Muscle layer of colon (tissue), 2 donors: ENCODE measurements around the gene CHCHD4.
"Not testable (repeated sequence)": the region's sequence is repeated elsewhere in the genome, so short reads cannot be mapped to it uniquely, and the experiment has no call there.

Experiments
- H3K27ac ChIP-seq: one replicate; pipeline ENCODE4 v1.7.0; 2013; ENCODE audit warnings: low read depth, mild to moderate bottlenecking, low read length, moderate library complexity
- H3K27me3 ChIP-seq, 2 donors: one replicate each; pipeline ENCODE4 v1.7.0; 2013; ENCODE audit warnings: low read length in 2 of 2, mild to moderate bottlenecking in 2 of 2; ENCODE audit not compliant: insufficient read depth in 2 of 2, control insufficient read depth in 1 of 2
- H3K36me3 ChIP-seq: one replicate; pipeline ENCODE4 v1.7.0; 2013; ENCODE audit warnings: mild to moderate bottlenecking, low read length; ENCODE audit not compliant: insufficient read depth
- H3K4me1 ChIP-seq: one replicate; pipeline ENCODE4 v1.7.0; 2013; ENCODE audit warnings: mild to moderate bottlenecking, low read length; ENCODE audit not compliant: insufficient read depth
- H3K4me3 ChIP-seq, 2 donors: one replicate each; pipeline ENCODE4 v1.7.0; 2013; ENCODE audit warnings: low read length in 2 of 2, low read depth in 1 of 2, mild to moderate bottlenecking in 1 of 2, moderate library complexity in 1 of 2
- H3K9ac ChIP-seq: one replicate; pipeline ENCODE4 v1.7.0; 2013; ENCODE audit warnings: low read length
- H3K9me3 ChIP-seq: one replicate; pipeline ENCODE4 v1.7.0; 2013; ENCODE audit warnings: mild to moderate bottlenecking, low read length
- donor health status: abdominal sarcoma.
- donor health status: Adenocarcinoma of cecum.

CHCHD4 gene

GRCh38 chr3:14117468-14118399, 6.9 kb downstream of the CHCHD4 start:
- no peak overlapping the region for H3K9ac ChIP-seq
- no peaks in the 10 kb centered on the region for H3K27me3 ChIP-seq
- no peaks in the 10 kb centered on the region for H3K9me3 ChIP-seq
- peaks cover under 1% of the 10 kb centered on the region for H3K4me1 ChIP-seq
- no peak overlapping the region for H3K4me3 ChIP-seq
- H3K27ac ChIP-seq = no peak overlapping the region
- peaks cover 50% of the 10 kb centered on the region for H3K36me3 ChIP-seq

GRCh38 chr3:14113965-14114635, 10.6 kb downstream of the CHCHD4 start:
- H3K9me3 ChIP-seq = no peaks in the 10 kb centered on the region
- H3K9ac ChIP-seq = no peak overlapping the region
- H3K27ac ChIP-seq = no peak overlapping the region
- H3K36me3 ChIP-seq = peaks cover 46% of the 10 kb centered on the region
- H3K4me3 ChIP-seq = no peak overlapping the region
- H3K4me1 ChIP-seq = no peaks in the 10 kb centered on the region
- H3K27me3 ChIP-seq = no peaks in the 10 kb centered on the region

- Histone ChIP-seq H3K4me1 (no peaks in the 10 kb centered on the region), H3K27me3 (no peaks in the 10 kb centered on the region), H3K36me3 (peaks cover 37% of the 10 kb centered on the region), H3K27ac (no peak overlapping the region), H3K9ac (no peak overlapping the region), H3K9me3 (no peaks in the 10 kb centered on the region), H3K4me3 (no peak overlapping the region)
These were observed 14.0 kb downstream of the CHCHD4 start for GRCh38 chr3:14110699-14111098.

GRCh38 chr3:14109821-14110220, 14.8 kb downstream of the CHCHD4 start:
- not testable (repeated sequence) for H3K9me3 ChIP-seq, H3K4me1 ChIP-seq, H3K27me3 ChIP-seq, H3K4me3 ChIP-seq, H3K9ac ChIP-seq, H3K27ac ChIP-seq
- H3K36me3 ChIP-seq = peaks cover 28% of the 10 kb centered on the region

GRCh38 chr3:14097616-14098391, 26.9 kb downstream of the CHCHD4 start:
- H3K36me3 ChIP-seq = no peaks in the 10 kb centered on the region
- H3K27me3 ChIP-seq = no peaks in the 10 kb centered on the region
- no peaks in the 10 kb centered on the region for H3K4me1 ChIP-seq
- H3K9ac ChIP-seq = no peak overlapping the region
- H3K4me3 ChIP-seq = no peak overlapping the region
- no peak overlapping the region for H3K27ac ChIP-seq
- no peaks in the 10 kb centered on the region for H3K9me3 ChIP-seq

GRCh38 chr3:14096742-14097141, 27.9 kb downstream of the CHCHD4 start:
- Histone ChIP-seq H3K4me3 (no peak overlapping the region), H3K9ac (no peak overlapping the region), H3K4me1 (no peaks in the 10 kb centered on the region), H3K27me3 (no peaks in the 10 kb centered on the region), H3K36me3 (no peaks in the 10 kb centered on the region), H3K9me3 (no peaks in the 10 kb centered on the region), H3K27ac (no peak overlapping the region)

- Histone ChIP-seq H3K36me3 (no peaks in the 10 kb centered on the region), H3K9me3 (no peaks in the 10 kb centered on the region), H3K4me1 (no peaks in the 10 kb centered on the region), H3K9ac (no peak overlapping the region), H3K27me3 (no peaks in the 10 kb centered on the region), H3K27ac (no peak overlapping the region), H3K4me3 (no peak overlapping the region)
These were observed 30.8 kb downstream of the CHCHD4 start for GRCh38 chr3:14093831-14094230.

- Histone ChIP-seq H3K36me3 (no peaks in the 10 kb centered on the region), H3K4me3 (no peak overlapping the region), H3K27me3 (no peaks in the 10 kb centered on the region)
These were observed 32.2 kb downstream of the CHCHD4 start for GRCh38 chr3:14092464-14092863.

GRCh38 chr3:14091959-14092358, 32.7 kb downstream of the CHCHD4 start:
- not testable (repeated sequence) for H3K9ac ChIP-seq, H3K27ac ChIP-seq, H3K4me3 ChIP-seq, H3K9me3 ChIP-seq, H3K4me1 ChIP-seq, H3K36me3 ChIP-seq, H3K27me3 ChIP-seq

More at GRCh38 chr3:14092464-14092863, 32.2 kb downstream of the CHCHD4 start:
- Histone ChIP-seq H3K27ac (no peak overlapping the region), H3K9me3 (no peaks in the 10 kb centered on the region), H3K9ac (no peak overlapping the region), H3K4me1 (no peaks in the 10 kb centered on the region)

GRCh38 chr3:14087461-14087860, 37.2 kb downstream of the CHCHD4 start:
- H3K36me3 ChIP-seq, H3K27ac ChIP-seq, H3K9ac ChIP-seq, H3K4me1 ChIP-seq, H3K4me3 ChIP-seq, H3K27me3 ChIP-seq, H3K9me3 ChIP-seq: not testable (repeated sequence)

- no peak overlapping the region for H3K9ac ChIP-seq
- H3K4me3 ChIP-seq = no peak overlapping the region
- H3K4me1 ChIP-seq = no peaks in the 10 kb centered on the region
- H3K27me3 ChIP-seq = no peaks in the 10 kb centered on the region
- H3K27ac ChIP-seq = no peak overlapping the region
- no peaks in the 10 kb centered on the region for H3K36me3 ChIP-seq
- no peaks in the 10 kb centered on the region for H3K9me3 ChIP-seq
These were observed 42.5 kb downstream of the CHCHD4 start for GRCh38 chr3:14082108-14082657.
